GM18499 (cell line): ENCODE data around the gene RMC1.

ENCODE experiments used
- ATAC-seq: cut with Tn5 transposase; IDR thresholded peaks from one replicate; pipeline ENCODE4 v1.9.1; 2021; ENCODE audit warnings: moderate number of reproducible peaks; ENCODE audit not compliant: insufficient read depth, unreplicated experiment

Gene RMC1

GRCh38 chr18:23528580-23529472 lies 25.5 kb downstream of the RMC1 start:
- no peak for ATAC-seq

GRCh38 chr18:23529604-23530003 lies 26.3 kb downstream of the RMC1 start:
- ATAC-seq, result no peak

GRCh38 chr18:23530195-23530594 lies 26.9 kb downstream of the RMC1 start:
- ATAC-seq, result no peak

GRCh38 chr18:23531912-23532311 lies 28.6 kb downstream of the RMC1 start:
- no peak for ATAC-seq

GRCh38 chr18:23532848-23533247 lies 29.5 kb downstream of the RMC1 start:
- ATAC-seq, result no peak

GRCh38 chr18:23534276-23534675 lies 31.0 kb downstream of the RMC1 start:
- ATAC-seq, result no peak

GRCh38 chr18:23536204-23536603 lies 32.9 kb downstream of the RMC1 start:
- no peak for ATAC-seq

GRCh38 chr18:23537274-23537673 lies 34.0 kb downstream of the RMC1 start:
- no peak for ATAC-seq

GRCh38 chr18:23538001-23538400 lies 34.7 kb downstream of the RMC1 start:
- ATAC-seq, result no peak

- ATAC-seq, result no peak
These were observed 35.6 kb downstream of the RMC1 start for GRCh38 chr18:23538870-23539269.

- ATAC-seq, result no peak
These were observed 36.0 kb downstream of the RMC1 start for GRCh38 chr18:23539296-23539695.

GRCh38 chr18:23539911-23540525 lies 36.7 kb downstream of the RMC1 start:
- ATAC-seq, result no peak

- ATAC-seq, result peak; percentile 65
These were observed 37.6 kb downstream of the RMC1 start for GRCh38 chr18:23540867-23541266.

GRCh38 chr18:23541349-23542093 lies 38.2 kb downstream of the RMC1 start:
- no peak for ATAC-seq

- ATAC-seq, result no peak
These were observed 39.1 kb downstream of the RMC1 start for GRCh38 chr18:23542461-23542860.

GRCh38 chr18:23545247-23545789 lies 42.0 kb downstream of the RMC1 start:
- ATAC-seq, result no peak

GRCh38 chr18:23547306-23547705 lies 44.0 kb downstream of the RMC1 start:
- ATAC-seq, result no peak

- ATAC-seq, result no peak
These were observed 44.5 kb downstream of the RMC1 start for GRCh38 chr18:23547846-23548245.

GRCh38 chr18:23548275-23548674 lies 45.0 kb downstream of the RMC1 start:
- no peak for ATAC-seq

GRCh38 chr18:23548719-23549118 lies 45.4 kb downstream of the RMC1 start:
- no peak for ATAC-seq

- no peak for ATAC-seq
These were observed 47.6 kb downstream of the RMC1 start for GRCh38 chr18:23550898-23551297.
